Pulmonary artery endothelial cell (primary cell): ENCODE data around the gene LZTFL1. TPM values are rescaled to one million over a fixed set of nuclear protein-coding genes. Genes with fewer than 3 reads are reported as not detected.

Experiments
- DNase-seq: peaks from one replicate; pipeline ENCODE4 v3.0.0-alpha.2; 2011; ENCODE audit warnings: low read depth, low spot score
- total RNA-seq: library from RNA; depleted of rRNA; stranded (reverse); fragments of >200 nt; gene quantifications from 2 replicates; pipeline ENCODE4 v1.2.3, GENCODE V29; 2014

LZTFL1 gene, protein sequence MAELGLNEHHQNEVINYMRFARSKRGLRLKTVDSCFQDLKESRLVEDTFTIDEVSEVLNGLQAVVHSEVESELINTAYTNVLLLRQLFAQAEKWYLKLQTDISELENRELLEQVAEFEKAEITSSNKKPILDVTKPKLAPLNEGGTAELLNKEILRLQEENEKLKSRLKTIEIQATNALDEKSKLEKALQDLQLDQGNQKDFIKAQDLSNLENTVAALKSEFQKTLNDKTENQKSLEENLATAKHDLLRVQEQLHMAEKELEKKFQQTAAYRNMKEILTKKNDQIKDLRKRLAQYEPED
- 8.4 and 11.9 TPM in 2 replicates for total RNA-seq

DNA sequence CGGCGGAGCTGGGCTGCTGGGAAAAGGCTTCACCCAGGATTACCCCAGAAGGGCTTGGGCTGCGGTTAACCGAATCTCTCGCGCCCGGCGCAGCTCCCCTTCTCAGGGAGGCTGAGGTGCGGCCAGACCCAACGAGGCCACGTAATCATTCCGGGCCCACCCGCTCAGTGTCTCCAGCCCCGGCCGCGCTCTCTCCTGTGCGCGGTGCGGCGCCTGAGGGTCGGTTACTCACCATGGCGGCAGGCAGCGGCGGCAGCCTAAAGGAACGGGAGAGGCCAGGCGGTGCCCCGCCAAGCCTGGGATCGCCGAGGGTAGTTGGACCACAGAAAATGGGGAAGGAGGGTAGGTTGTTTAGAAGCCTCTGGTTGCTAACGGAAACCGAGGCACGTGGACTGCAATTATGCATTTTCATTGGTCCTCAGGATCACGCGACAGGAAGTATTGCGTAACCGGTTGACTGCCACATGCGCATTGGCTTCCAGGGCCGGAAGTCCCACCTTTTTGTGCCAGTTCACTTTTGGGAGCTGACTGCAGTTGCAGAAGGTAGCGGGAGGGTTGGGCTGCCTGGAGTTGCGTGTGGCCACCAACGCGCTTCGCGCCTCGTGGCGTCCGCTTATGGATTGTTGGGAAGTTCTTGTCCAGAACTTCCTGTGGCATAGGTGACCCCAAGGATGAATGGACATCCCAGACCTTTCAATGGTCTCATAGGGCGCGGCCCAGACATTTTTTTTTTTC is at the start of gene LZTFL1:
LZTFL1 (minus strand) TSS at position 363 of the 735 bp plus-strand sequence; CDS start at position 235, 128 bp downstream.
- DNase-seq: peak; percentile 86

DNA sequence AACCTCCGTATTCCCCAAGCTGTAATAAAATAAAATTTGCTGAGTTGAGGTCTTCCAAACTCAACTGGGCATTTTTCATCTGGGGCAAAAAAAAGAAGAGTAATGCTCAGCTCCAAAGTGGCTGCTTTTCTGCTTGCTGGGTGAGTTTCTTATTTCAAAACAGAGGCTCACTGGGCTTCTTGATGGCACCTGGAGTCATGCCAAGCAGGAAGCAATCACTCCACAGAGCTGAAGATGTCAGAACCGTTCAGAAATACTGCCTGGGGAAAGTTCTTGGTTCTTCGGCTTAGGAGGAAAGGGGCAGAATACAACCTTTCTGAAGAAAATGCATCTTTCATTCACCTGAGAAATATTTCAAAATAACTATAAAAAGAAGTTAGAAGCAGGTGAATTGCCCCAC is 48.5 kb upstream of the LZTFL1 start:
- DNase-seq: no peak

DNA sequence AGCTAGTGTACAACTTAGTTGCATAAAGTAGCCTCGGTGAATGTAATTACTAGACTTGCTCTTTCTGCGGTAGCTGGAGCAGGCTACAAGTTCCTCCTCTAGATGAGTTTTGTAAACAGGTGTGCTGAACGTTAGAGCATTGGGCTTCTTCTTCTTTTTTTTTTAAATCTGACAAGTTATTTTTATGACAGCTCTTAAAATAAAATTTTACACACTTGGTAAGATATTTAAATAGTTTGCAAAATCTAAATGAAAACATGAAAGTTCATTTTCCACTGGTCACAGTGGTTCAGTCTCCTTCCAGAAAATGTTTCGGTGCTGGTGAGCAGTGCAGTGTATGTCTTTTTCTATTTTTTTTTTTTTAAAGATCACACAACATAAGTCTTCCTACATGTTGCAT is 47.4 kb upstream of the LZTFL1 start:
- DNase-seq: no peak

DNA sequence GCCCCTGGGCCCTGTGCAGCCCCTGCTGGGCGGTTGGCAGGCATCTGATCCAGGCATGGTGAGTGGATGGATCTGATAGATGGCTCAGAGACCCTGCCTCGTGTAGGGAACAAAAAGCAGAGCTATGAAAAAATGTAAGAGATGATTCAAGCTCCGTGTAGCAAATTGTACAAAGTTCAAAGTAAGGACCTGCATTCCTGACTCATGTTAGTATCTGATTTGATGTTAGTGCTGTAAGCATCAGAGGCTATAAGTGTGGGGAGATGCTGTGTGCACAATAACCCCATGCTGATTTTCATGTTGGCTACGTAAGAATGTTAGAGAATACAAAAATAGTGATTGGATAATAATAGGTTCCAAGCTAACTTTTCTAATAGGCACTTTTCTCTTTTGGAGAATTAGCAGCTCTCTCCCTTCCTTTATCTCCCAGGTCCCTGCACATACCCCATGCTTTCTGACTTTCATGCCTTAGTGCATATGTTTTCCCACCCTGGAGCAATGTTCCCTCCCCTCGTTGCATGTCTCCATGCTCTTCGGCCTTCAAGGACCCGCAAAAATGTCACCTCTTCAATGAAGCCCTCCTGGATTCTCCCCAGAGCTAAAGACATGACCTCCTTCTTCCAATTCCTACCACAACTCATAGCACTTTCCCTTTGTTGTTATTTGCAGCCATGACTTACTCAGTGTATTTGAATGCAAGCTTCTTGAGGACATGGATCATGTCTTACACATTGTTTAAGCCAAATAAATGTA is 46.0 kb upstream of the LZTFL1 start:
- DNase-seq: no peak

DNA sequence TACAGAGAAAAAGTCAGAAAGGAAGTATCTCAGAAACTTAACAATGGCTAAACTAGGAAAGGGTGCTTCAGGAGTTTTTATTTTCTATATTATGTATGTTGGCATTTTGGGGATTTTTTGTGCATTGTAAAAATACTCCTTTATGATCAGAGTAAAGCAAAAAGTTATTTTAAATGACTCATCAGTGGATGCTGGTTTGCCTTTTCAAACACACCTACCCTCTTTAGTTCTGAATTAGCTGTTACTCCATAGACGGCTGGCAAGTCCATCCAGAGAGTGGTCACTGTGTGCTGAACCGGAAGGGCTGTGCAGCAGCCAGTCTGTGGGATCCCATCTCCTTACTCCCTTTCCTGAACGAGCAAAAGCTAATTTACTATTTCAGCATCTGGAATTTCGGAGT is 45.4 kb upstream of the LZTFL1 start:
- DNase-seq: no peak

DNA sequence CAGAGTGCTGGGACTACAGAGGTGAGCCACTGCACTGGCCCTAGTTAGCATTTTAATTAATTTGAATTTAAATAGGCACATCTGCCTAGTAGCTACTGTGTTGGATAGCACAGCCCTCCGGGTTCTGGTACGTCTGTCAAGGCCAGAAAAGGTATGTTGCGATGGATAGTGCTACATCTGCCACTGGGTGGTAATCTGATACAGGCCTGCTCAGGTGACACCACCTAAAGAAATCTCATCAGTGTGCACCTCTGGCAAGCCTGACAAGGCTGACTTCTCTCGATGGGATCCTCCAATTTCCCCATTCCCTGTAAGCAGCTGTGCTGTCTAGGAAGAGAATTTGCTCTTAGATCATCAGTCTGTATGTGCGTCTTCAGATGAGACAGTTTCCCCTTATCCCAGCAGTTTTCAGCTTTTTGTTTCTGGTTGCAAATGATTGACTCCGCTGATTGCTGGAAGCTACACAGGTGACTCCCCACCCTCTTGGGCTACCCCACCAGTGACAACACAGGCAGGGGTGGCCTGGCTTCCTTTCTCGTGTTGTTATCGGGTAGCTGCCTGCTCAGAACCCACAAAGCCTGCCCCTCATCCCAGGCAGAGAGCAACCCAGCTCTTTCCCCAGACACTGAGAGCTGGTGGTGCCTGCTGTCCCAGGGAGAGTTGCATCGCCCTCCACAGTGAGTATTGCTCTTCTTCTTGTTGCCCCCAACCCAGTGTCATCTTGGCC is 44.2 kb upstream of the LZTFL1 start, which contains the start of gene CCR9:
CCR9 (plus strand) TSS at position 565 of the 727 bp plus-strand sequence. CDS start 8,391 bp downstream, outside the sequence.
- DNase-seq: no peak

DNA sequence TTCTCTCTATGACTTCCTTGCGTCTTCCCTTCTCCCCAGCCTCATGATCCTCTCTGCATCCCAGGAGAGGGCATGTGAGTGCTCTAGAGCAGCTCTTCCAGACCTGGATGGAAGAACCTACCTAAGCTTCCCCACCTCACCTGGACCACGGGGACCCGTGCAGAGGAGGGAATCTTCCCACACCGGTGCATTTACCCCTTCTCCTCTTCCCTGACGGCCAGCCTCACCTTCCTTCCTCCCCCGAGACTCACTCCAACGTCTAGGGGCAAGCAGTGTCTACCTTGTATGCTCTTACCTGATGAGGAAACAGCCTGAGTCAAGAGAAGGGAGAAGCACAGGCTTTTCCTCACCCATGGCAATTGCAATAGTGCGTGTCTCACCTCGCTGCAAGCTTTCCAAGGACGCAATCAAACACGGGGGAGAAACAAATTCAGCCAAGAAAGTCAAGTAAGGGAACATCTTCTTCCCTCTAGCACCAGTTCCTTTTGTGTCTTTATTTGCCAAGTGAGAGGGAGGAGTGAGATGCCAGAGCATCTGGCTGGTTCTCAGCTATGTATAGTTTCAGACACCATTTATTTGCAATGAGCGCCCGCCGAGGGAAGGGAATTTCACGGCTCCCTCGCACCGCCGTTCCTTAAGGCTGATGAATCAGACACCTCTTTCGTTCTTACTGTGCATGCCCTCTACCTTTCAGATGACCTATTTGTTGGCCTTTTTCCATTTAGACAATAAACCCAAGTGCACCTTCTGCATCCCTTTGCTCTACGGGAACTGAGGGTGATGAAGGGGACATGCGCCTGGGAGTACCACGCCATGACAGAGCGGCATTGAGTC is 42.7 kb upstream of the LZTFL1 start:
- DNase-seq: no peak

DNA sequence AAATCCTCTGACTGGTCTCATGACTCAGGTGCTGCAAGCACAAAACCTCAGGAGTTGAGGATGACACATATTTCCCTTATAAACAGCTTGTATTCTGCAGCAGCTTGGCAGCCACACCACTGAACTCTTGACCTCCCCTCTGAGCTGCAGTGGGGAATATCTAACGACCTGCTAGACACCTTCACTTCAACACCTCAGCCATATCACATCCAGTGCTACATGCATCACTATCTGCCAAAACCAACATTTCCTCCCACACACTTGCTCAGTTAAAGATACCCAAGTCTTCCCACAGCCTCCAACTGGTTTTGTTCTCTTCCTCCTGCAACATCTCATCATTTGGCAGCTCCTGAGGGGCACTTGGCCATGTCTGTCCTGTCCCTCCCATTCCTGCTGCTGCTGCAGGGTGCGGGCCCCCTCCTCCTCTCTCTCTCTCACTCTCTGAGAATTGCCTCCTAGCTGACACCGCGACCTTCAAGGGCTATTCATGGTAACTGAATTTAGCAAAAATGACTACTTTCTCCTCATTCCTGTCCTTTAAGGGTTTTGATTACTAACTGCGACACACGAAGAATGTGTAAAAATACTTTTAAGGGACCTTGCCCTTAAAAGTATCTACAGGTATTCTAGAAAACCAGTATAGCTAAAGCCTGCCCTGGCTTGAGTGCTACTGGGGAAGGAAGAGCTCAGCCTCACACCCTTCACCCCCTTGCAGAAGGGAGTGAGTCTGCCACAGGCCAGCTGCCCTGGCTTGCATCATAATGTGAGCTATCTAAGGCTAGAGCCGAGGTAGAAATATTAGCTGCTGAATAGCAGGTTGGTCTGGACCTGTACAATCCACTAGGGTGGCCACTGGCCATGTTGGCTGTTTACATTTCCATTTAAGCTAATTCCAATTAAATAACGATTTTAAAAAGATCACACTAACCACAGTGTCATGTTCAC is 39.4 kb upstream of the LZTFL1 start:
- no peak for DNase-seq

DNA sequence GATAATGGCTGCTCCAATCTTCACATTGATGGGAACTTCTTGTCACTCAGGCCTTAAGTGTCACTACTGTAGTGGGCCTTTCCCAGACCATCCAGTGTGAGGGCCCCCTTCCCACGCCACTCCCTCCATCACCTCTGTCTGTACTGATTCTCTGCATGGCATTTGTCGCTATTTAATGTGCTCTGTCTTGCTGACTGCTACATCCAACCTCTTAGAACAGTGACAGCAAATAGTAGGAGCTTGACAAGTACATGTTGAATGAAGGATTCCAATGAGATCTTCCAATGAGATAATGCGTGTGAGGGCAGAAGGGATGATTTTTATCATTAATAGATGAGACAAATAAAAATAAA is 38.8 kb upstream of the LZTFL1 start:
- DNase-seq: no peak

DNA sequence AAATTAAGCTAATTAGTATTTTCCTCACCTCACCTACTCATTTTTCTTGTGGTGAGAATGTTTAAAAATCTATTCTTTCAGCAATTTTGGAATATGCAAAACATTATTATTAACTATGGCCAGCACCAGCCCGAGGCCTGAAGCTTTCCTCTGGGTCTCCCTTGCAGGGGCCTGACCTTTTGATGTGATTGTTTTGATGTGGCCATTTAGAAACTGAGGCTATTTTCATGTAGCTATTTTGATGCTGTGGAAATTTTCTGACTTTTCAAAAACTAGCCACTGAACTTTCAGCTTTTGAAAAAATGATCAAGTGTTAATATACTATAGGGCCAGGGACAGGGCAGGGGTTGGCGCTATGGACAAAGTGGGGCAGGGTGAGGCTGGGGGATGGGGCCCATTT is 36.2 kb upstream of the LZTFL1 start:
- DNase-seq: no peak

DNA sequence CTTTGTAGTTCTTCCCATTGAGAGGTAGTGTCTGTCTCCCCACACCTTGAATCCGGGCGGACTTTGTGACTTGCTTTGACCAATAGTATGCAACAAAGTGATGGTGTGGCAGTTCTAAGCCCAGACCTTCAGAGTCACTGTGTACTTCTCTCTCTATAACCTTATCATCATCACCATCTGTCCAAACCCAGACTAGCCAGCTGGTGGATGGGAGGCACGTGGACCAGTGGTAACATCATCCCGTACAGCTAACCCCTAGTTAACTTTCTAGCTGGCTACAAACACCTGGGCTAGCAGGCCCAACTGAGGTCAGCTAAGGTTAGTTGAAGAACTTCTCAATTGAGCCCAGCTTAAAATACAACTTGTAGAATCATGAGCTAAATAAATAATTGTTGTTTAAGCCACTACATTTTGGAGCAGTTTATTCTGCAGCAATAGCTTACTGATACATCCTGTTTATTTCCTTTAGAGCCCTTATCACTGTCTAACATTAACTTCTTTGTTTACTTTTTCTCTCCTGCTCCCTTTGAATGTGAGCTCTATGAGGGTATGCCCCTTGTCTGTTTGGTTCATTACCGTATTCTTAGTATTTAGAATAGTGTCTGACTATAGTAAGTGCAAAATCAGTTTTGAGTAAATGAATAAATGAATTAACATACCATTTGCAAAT is 32.9 kb upstream of the LZTFL1 start:
- no peak for DNase-seq

DNA sequence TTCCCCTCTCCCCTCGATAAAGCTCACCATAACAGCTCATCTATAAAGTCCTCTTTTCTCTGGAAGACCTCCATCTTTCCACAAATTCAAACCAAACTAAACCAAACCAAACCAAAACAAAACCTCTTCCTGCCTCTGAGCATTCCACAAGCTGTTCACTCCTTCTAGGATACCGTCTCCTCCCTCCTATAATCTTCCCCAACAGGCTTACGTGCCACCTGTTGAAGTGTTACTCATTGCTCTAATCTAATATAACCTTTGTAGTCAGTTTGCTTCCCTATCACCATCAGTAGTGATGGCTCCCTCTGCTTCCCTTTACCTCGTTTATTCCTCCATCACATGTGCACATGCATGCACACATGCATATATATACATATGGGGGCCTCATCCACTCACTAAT is 31.7 kb upstream of the LZTFL1 start:
- no peak for DNase-seq

DNA sequence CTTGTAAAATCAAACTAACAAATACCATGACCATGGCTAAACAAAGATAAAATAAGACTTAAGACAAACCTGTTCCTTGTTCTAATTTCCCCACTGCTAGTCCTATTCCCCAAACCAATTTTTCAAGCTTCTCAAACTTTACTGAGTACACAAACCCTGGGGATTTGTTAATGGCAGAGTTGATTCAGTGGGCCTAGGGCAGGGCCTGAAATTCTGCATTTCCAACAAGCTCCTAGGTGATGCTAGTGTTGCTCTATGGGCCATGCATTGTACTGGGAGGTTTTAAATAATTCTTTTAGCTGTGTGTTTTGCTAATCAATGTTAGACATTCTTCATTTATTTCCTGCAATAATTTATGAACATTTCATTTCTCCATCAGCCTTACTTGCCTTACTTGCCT is 31.1 kb upstream of the LZTFL1 start:
- no peak for DNase-seq

DNA sequence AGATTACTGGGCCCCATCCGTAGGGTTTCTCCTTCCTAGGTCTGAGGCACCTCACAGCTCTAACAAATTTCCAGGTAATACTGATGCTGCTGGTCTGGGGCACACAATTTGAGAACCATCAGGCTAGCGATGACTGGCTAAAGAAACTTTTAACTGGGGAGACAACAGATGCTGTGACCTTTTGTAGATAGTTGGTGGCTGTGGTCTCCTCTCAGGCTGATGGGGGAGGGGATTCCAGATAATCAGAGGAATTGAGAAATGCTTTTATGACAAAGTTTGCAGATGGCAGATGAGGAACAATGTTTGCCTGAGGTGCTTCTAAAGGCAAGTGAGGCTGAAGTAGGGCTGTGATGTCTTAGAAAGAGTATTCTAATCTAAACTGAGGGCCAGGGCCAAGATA is 30.6 kb upstream of the LZTFL1 start:
- DNase-seq: no peak

DNA sequence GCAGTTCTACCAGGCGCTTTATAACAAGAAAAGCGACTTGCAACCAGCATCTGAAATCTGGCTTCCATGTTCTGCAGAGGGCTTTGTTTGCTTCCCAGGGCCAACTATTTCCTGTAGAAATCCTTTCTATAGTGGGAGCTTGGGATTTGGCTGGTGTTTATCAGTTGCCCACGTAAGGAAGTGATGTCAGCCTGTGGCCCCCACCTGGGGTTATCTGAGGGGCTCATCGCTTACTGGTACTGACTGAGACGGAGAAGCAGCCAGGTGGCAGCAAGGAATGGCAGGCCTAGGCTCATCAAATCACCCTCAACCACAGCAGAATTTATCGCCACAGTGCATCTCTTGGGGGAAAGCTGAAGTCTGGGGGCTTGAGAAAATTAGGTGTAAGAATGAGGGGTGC is 29.9 kb upstream of the LZTFL1 start:
- DNase-seq: no peak

DNA sequence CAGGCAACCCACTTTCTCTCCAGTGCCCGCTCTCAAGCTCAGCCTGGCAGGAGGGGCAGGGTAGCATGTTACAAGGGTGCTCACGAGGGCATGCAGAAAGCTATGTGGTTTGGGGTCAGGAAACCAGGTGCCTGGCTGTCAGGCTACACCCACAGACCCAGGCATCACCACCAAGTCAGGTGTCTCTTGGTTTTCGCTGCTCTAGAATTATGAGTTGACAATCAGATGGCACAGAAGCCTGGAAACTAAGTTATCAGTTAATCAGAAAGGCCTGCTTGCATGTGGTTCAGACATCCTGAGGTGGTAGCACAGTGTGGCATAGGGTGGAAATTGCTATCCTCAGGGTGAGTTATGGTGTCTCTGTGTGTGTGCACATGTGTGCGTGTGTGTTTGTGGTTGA is 28.2 kb upstream of the LZTFL1 start:
- no peak for DNase-seq

DNA sequence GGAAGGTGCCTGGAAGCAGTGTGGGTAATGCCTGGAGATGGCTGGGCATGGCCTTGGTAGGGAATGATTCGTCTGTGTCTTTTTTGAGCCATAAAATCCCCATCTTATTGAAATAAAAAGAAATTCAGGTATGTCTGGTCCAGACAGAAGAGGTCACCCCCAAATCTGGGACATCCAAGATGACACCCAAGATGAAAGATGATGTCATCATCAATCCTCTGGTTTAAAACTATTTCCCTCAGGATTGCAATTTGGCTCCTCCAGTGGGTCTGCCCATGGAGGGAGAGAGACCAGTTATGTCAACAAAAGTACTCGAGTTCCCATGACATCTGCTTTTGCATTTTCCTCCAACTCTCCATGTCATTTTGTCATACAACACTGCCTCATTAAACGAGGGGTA is 27.7 kb upstream of the LZTFL1 start:
- DNase-seq: no peak

DNA sequence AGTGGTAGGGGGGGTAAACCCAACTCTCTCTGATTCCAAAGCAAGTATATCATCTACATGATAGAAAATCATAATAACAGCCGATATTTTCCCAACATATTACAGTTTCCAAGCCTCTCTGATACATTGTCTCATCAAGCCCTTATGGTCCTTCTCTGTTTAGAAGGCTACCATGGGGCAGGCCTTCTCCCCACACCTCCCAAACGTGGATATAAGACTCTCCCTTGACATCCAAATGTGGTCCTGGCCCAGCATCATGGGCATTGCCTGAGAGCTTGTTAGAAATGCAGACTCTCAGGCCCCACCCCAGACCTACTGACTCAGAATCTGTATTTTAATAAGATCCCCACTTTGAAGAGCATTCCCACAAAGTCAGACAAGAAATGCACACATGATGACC is 26.7 kb upstream of the LZTFL1 start:
- no peak for DNase-seq

DNA sequence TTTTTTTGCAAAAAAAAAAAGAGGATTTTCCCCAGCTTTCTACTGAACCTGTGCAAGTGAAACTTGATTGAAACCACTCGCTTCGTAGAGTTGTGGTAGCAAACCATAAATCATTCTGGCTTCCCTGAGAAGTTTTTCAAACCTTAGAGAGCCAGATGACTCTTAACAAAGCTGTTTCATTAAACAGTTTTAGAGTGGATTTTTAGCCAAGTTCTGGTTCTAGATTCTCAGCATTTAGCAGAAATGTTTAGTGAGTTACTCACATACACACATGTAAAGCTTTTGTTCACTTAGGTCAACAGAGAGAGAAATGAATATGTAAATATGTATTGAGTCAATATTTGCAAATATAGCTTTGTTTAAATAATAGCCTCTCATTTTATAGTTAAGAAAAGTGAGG is 26.3 kb upstream of the LZTFL1 start:
- DNase-seq: no peak
